Breast epithelium (tissue), 3 donors: ENCODE results near the gene GTPBP8.

Source experiments
- CTCF ChIP-seq, 3 donors: fragments of 450-650 bp; IDR thresholded peaks; one replicate each; pipeline ENCODE4 v1.5.1; 2016 to 2017; ENCODE audit warnings: antibody characterized with exemption in 3 of 3, mild to moderate bottlenecking in 3 of 3, moderate library complexity in 3 of 3
- POLR2A ChIP-seq: fragments of 450-650 bp; IDR thresholded peaks from one replicate; pipeline ENCODE4 v1.6.1; 2016; ENCODE audit warnings: antibody characterized with exemption, mild to moderate bottlenecking, moderate library complexity

- TF ChIP-seq CTCF (IDR thresholded peaks at IDR 0.05), result no peak
- no peak for TF ChIP-seq POLR2A
Observed at GRCh38 chr3:112963683-112964082, 27.1 kb upstream of the GTPBP8 start.
